PC-9 (cell line): ENCODE results near the gene MAN1A2.

Experiments used
- EZH2 ChIP-seq: fragments of 200-600 bp; sonication (generic); IDR thresholded peaks from 2 replicates; pipeline ENCODE4 v1.8.0; 2017; ENCODE audit warnings: antibody characterized with exemption, low read depth
- TF ChIP-seq, protein P1 (sequence below): fragments of 200-600 bp; sonication (generic); conservative IDR thresholded peaks from 2 replicates; pipeline ENCODE4 v1.6.1; 2017; ENCODE audit warnings: mixed run types, antibody characterized with exemption, mild to moderate bottlenecking, moderate library complexity

DNA sequence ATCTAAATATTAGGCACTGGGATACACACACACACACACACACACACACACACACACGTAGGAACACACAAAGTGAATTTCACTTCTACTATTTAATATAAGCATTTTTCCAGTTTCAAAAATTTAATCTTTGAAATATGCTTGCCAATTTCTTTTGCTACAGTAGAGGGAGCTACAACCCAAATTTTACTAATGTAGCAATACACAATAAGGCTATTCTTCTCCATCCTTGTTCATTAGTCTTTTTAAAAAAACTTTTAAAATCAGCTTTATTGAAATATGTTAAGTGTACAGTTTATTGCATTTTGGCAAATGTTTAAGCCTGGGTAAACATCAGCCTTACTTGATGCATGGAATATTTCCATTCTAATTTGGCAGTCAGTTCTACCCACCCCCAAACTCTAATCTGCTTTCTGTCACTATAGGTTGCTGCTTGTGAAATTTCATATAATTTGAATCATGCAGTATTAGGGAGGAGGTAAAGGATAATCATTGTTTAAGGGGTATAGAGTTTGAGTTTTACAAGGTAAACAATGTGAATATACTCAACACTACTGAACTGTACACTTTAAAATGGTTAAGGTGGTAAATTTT, 145.6 kb downstream of the MAN1A2 start:
- TF ChIP-seq, protein P1, sequence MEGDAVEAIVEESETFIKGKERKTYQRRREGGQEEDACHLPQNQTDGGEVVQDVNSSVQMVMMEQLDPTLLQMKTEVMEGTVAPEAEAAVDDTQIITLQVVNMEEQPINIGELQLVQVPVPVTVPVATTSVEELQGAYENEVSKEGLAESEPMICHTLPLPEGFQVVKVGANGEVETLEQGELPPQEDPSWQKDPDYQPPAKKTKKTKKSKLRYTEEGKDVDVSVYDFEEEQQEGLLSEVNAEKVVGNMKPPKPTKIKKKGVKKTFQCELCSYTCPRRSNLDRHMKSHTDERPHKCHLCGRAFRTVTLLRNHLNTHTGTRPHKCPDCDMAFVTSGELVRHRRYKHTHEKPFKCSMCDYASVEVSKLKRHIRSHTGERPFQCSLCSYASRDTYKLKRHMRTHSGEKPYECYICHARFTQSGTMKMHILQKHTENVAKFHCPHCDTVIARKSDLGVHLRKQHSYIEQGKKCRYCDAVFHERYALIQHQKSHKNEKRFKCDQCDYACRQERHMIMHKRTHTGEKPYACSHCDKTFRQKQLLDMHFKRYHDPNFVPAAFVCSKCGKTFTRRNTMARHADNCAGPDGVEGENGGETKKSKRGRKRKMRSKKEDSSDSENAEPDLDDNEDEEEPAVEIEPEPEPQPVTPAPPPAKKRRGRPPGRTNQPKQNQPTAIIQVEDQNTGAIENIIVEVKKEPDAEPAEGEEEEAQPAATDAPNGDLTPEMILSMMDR = peak; percentile 97
- no peak for TF ChIP-seq EZH2
